ENCODE data around the gene C2orf92. TPM values are rescaled to one million over a fixed set of nuclear protein-coding genes. Genes with fewer than 3 reads are reported as not detected.

C2orf92 gene
- total RNA-seq, 1 experiment from 2014 or later, result 10.2 TPM

DNA sequence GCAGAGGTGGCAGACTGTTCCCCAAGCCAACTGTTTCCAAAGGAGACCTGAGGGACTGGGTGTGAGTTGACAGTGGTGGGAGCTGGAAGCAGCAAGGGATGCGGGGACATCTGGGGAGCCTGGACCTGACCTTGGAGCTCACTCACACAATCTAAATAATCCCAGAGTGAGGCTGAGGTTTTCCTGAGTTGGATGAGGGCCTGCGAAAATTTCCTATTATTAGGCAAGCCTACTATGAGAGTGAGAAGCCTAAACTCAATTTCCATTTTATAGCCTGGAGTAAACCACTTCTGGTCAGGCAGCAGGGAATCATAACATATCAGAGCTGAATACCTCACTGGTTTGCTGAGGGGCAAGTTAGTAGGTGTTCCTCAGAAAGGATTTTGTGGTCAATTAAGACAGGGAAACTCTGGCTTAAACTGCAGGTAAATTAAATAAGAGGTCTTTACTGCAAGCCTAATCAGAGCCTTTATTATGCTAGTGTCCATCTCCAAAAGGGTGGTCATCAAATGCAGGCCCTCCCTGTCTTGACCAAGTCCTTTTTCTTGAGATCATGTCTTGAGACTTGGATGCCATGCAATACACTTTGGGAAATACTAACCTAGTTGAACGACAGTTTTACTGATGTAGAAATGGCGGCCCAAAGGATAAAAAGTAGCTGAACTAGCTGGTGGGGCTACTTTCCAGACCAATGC, 25.3 kb upstream of the C2orf92 start:
- ChIA-PET CTCF (no interaction called here), POLR2A (no interaction called here)
- H3K4me3 Mint-ChIP-seq (ENCODE audit: unreplicated experiment), result no peak overlapping the region
- H3K36me3 Mint-ChIP-seq (ENCODE audit: insufficient read depth, unreplicated experiment), result peaks cover 31% of the 10 kb centered on the region
- Histone ChIP-seq H3K36me3 (ENCODE audit: control insufficient read depth, insufficient read depth, low read length) (peaks cover 3% of the 10 kb centered on the region; the same call in 1 of the 2 replicates), H3K4me3 (ENCODE audit: low read depth, low read length) (no peak overlapping the region), H3K4me1 (no peaks in the 10 kb centered on the region), H3K9me3 (no peaks in the 10 kb centered on the region), H3K27me3 (replicated peaks; ENCODE audit: control insufficient read depth, insufficient read depth, low read length) (no peaks in the 10 kb centered on the region)
- H3K9me3 Mint-ChIP-seq (ENCODE audit: unreplicated experiment), result no peaks in the 10 kb centered on the region
- intact Hi-C loops (cut with micrococcal nuclease; ENCODE audit: unreplicated experiment), result no loop called here
- BruUV-seq (replicated peaks), result no TSS peak
- no peak overlapping the region for H3K27ac Mint-ChIP-seq (ENCODE audit: unreplicated experiment)
- TF ChIP-seq, protein P1, sequence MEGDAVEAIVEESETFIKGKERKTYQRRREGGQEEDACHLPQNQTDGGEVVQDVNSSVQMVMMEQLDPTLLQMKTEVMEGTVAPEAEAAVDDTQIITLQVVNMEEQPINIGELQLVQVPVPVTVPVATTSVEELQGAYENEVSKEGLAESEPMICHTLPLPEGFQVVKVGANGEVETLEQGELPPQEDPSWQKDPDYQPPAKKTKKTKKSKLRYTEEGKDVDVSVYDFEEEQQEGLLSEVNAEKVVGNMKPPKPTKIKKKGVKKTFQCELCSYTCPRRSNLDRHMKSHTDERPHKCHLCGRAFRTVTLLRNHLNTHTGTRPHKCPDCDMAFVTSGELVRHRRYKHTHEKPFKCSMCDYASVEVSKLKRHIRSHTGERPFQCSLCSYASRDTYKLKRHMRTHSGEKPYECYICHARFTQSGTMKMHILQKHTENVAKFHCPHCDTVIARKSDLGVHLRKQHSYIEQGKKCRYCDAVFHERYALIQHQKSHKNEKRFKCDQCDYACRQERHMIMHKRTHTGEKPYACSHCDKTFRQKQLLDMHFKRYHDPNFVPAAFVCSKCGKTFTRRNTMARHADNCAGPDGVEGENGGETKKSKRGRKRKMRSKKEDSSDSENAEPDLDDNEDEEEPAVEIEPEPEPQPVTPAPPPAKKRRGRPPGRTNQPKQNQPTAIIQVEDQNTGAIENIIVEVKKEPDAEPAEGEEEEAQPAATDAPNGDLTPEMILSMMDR (IDR thresholded peaks at IDR 0.05; ENCODE audit: insufficient read depth in 1 of 2, low read depth in 1 of 2, low read length in 1 of 2, severe bottlenecking in 1 of 2, unreplicated experiment in 1 of 2), result no peak
- DNase-seq, result no peak
- H3K4me1 Mint-ChIP-seq (ENCODE audit: low read depth, unreplicated experiment), result peaks cover 6% of the 10 kb centered on the region
- peaks cover 3% of the 10 kb centered on the region for H3K27me3 Mint-ChIP-seq (ENCODE audit: insufficient read depth, unreplicated experiment)

DNA sequence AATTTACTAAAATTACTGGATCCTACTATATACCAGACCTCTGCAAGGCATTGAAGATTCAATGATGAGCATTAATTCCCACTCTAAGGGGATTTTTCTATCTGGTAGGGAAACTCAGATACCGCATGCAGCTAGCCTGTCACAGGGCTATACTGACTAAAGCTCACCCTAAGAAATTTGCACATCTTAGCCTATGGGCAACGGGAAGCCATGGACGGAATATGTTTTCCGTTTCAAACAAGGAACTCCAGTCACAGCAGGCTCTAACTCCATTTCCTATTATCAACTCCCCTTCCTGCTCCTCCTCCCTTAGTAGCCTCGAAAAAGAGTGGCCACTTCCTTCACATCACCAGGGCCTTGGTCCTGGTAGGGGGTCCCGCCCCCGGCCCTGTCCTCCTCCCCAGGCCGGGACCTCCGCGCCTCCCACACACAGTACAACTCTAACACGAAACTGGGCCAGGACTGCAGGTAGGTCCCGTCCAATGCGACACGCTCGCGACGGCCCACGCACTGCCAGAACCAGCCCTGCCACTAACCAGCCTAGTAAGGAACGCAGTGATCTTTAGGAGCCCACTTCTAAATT, 24.3 kb upstream of the C2orf92 start:
- TF ChIP-seq, protein P1 (IDR thresholded peaks at IDR 0.05; ENCODE audit: insufficient read depth in 1 of 2, low read depth in 1 of 2, low read length in 1 of 2, severe bottlenecking in 1 of 2, unreplicated experiment in 1 of 2), result no peak
- Histone ChIP-seq H3K4me3 (ENCODE audit: low read depth, low read length) (peak overlapping the region; percentile 50), H3K4me1 (no peaks in the 10 kb centered on the region), H3K9me3 (no peaks in the 10 kb centered on the region), H3K36me3 (ENCODE audit: control insufficient read depth, insufficient read depth, low read length) (peaks cover 3% of the 10 kb centered on the region; the same call in 1 of the 2 replicates), H3K27me3 (replicated peaks; ENCODE audit: control insufficient read depth, insufficient read depth, low read length) (no peaks in the 10 kb centered on the region)
- Mint-ChIP-seq H3K36me3 (ENCODE audit: insufficient read depth, unreplicated experiment) (peaks cover 41% of the 10 kb centered on the region), H3K9me3 (ENCODE audit: unreplicated experiment) (no peaks in the 10 kb centered on the region), H3K4me3 (ENCODE audit: unreplicated experiment) (peak overlapping the region; percentile 99), H3K4me1 (ENCODE audit: low read depth, unreplicated experiment) (peaks cover 6% of the 10 kb centered on the region), H3K27ac (ENCODE audit: unreplicated experiment) (peak overlapping the region; percentile 99), H3K27me3 (ENCODE audit: insufficient read depth, unreplicated experiment) (peaks cover 3% of the 10 kb centered on the region)
- POLR2A ChIA-PET, result interaction anchor here (0.5 to 2.2 kb wide), 8 partner anchors 11 to 1310 kb away, joined by 3 to 82 read pairs (median 4); partner anchors contain the start of genes ACTR1B and ANKRD36B
- CTCF ChIA-PET, result interaction anchor here (1.0 to 2.1 kb wide), 5 partner anchors 18 to 55 kb away, joined by 5 to 14 read pairs (median 7); partner anchors contain the start of gene ACTR1B
- no peak for DNase-seq
- BruUV-seq (replicated peaks), result TSS peak; percentile 94
- intact Hi-C loops (cut with micrococcal nuclease; ENCODE audit: unreplicated experiment), result loop anchor here (1.0 to 5.0 kb wide), 2 partner anchors 19 to 53 kb away; partner anchors contain the start of gene ACTR1B

Measured in Caco-2 (cell line).